ENCODE measurements around the gene TSPAN16.
"Not testable (repeated sequence)": the region's sequence is repeated elsewhere in the genome, so short reads cannot be mapped to it uniquely, and the experiment has no call there.

The TSPAN16 gene

DNA sequence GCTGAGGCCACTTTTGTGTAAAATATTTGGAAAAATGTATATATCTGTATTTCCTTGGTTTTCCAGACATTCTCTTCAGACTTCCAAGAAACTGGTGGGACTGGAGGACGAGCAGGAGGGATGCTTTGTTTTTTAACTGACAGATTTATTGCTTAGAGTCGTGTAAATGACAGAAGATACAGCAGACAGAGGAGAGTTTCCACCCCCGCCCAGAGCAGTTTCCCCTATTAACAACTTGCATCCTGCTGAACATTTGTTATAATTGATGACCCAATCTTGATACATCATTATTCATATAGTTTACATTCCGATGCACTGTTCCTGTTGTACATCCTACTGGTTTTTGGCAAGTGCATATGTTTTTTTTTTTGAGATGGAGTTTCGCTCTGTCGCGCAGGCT lies 26.6 kb upstream of the TSPAN16 start:
- no peak for DNase-seq

DNA sequence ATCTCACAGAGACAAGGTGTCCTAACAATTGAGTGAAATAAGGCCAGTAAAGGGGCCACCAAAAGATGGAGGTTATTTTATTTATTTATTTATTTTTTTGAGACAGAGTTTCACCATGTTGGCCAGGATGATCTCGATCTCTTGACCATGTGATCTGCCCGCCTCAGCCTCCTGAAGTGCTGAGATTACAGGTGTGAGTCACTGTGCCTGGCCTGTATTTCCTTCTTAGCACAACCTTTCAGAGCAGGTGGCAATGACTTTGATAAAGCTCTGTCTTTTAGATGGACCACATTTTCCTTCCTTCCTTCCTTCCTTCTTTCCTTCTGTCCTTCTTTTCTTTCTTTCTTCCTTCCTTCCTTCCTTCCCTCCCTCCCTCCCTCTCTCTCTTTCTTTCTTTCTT lies 22.7 kb upstream of the TSPAN16 start:
- no peak for DNase-seq

DNA sequence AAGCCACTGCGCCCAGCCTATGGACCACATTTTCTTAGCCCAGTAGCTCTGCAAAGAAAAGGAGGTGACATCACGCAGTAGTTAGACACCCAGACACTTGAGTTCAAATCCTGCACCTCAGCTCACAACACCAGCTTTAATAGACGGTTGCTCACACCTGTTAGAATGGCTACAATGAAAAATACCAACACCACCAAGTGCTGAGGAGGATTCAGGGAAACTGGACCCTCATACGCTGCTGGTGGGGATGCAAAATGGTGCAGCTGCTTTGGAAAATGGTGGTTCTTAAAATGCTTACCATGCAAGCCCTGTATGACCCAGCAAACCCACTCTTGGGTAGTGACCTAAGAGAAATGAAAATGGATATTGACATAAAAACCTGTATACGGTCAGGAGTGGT lies 22.0 kb upstream of the TSPAN16 start:
- DNase-seq = no peak

DNA sequence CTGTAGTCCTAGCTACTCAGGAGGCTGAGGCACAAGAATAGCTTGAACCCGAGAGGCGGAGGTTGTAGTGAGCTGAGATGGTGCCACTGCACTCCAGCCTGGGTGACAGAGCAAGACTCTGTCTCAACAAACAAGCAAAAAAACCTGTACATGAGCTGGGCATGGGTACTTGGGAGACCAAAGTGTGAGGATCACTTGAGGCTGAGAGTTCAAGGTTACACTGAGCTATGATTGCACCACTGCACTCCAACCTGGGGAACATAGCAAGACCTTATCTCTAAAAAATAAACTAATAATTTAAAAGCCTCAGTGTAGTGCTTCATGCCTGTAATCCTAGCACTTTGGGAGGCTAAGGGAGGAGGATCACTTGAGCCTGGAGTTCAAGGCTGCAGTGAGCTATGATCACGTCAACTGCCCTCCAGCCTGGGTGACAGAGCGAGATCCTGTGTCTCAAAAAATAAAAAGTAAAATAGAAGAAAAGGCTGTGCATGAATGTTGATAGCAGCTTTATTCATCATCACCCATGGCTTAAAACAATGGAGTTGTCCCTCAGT lies 21.4 kb upstream of the TSPAN16 start:
- no peak for DNase-seq

DNA sequence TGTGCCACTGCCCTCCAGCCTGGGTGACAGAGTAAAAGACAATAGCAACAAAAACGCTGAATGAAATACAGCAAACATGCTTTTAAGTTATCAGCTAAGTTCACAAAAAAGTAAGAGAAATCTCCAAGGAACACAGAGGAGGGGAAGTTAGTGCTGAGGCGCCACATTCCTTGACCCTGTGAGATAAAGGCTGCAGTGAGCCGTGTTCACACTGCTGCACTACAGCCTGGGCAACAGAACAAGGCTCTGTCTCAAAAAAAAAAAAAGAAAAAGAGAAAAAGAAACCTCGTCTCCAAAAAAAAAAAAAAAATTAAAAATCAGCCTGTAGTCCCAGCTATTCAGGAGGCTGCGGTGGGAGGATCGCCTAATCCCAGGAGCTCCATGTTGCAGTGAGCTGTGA lies 17.3 kb upstream of the TSPAN16 start:
- no peak for DNase-seq

DNA sequence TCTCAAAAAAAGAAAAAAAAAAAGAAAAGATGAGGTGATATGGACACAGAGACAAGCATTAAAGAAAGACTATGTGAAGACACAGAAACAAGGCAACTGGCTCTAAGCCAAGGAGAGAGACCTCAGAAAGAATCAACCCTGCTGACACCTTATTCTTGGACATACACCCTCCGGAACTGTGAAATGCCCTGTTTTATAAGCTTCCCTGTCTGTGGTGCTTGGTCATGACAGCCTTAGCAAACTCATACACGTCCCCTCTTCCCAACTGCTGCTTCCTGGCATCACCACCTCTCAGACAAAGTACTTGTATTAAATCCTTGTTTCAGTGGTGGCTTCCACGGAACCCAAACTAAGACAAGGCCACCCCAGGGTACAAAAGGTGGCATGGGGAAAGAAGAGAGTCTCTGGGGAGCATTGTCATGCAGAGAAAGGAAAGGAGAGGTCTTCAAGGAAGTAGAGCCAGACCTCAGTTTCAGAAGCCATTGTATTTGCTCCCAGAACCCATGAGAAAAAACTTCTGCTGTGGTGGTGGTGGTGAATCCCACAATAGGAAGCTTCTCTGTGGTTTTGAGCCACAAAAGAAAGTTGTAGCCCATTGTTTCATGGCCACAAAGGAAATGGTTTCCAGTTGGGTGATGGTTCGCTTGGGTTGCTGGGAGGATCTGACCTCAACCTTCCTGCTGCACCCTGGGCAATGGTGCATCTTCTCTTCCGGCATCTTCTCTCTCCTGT lies 16.3 kb upstream of the TSPAN16 start:
- no peak for DNase-seq

DNA sequence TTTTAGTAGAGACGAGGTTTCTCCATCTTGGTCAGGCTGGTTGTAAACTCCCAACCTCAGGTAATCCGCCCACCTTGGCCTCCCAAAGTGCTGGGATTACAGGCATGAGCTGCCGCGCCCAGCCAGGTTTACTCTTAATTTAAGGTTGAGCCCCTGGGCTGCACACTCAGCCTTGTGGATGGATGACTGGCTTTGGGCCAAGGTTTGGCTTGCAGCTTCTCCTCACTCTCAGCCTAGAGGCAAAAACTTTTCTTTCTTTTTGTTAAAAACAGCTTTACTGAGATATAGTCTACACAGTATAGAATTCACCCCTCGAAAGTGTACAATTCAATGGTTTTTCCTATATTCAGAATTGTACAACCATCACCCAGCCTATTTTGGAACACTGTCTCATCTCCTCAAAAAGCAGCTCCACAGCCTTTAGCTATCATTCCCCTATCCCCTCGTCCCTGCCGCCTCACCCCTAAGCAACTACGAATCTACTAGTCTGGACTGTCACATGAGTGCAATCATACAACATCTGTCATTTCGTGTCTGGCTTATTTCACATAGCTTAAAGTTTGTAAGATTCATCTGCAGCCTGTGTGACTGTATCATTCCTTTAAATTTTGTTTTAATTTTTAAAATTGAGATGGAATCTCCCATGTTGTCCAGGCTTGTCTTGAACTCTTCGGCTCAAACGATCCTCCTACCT lies 14.5 kb upstream of the TSPAN16 start:
- DNase-seq = no peak

DNA sequence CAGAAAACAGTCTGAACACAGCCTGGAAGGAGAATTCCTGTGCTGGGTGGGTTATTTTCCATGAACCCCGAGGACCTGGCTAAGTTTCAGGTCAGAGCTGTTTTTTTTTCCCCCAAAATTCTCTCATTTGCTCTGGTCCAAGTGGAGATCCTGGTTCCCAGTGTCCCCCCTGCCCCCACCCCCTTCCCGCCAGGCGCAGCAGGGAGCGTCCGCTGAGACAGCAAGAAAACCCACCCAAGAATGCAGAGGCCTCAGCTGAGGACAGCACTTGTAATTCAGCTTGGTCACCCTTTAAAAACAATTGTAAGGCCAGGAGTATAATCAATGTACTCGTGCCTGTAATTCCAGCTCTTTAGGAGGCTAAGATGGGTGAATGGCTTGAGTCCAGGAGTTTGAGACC lies 11.4 kb upstream of the TSPAN16 start:
- no peak for DNase-seq

DNA sequence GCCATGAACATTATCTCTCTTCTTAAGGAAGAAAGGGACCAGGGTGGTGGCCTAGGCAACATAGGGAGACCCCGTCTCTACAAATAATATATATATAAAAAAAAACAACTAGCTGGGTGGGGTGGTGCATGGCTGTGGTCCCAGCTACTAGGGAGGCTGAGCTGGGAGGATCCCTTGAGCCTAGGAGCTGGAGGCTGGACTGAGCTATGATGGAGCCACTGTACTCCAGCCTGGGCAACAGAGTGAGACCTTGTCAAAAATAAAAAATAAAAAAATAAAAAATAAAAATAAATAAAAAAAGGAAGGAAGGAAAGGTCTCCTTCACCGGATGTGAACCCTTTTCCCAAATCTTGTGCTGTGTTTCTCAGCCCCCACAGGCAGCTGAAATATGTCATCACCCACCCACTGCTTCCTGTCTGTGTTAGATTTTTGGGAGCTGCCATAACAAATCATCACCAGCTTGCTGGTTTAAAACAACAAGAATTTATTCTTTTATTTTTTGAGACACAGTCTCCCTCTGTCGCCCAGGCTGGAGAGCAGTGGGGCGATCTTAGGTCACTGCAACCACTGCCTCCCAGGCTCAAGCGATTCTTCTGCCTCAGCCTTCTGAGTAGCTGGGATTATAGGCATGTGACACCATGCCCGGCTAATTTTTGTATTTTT lies 9.5 kb upstream of the TSPAN16 start:
- no peak for DNase-seq

DNA sequence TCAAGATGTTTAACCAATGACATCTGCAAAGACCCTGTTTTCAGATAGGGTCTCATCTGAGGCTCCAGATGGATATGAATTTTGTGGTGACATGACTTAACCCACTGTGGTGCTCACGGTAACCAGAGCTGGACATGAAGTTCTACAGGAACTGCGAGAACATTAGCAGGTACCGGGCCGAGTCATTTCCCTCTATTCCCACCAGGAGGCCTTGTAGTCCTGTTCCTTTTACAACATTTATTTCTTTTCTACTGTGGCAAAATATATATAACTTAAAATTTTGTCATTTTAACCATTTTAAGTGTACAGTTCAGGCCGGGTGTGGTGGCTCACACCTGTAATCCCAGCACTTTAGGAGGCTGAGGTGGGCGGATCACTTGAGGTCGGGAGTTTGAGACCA lies 7.6 kb upstream of the TSPAN16 start:
- DNase-seq = no peak

DNA sequence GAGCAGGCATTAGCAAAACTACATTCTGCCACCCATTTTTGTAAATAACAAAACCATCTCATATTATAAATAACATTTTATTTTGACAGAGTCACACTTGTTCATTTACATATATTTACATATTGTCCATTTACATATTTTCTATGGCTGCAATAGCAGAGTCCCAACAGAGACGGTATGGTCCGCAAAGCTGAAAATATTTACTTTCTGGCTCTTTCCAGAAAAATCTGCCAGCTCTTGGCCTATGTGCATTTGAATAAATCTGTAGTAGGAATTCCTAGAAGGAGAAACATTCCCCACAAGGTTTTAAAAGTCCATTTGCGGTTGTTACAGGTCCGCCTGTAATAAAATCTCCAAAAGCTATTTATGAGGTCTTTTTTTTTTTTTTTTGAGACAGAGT lies 5.7 kb upstream of the TSPAN16 start:
- DNase-seq = no peak

DNA sequence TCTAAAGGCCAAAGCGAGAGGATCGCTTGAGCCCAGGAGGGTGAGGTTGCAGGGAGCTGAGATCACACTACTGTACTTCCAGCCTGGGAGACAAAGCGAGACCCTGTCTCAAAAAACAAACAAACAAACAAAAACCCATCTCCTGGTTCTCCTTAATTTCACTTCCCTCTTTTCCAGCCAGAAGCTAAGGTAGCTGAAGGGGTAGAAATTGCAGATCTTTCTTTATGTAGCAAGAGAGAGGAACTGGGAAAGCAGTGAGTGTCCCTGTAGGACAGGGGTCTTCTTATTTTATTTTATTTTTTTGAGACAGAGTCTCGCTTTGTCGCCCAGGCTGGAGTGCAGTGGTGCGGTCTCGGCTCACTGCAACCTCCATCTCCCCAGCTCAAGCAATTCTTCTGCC lies 4.5 kb upstream of the TSPAN16 start:
- DNase-seq = no peak

DNA sequence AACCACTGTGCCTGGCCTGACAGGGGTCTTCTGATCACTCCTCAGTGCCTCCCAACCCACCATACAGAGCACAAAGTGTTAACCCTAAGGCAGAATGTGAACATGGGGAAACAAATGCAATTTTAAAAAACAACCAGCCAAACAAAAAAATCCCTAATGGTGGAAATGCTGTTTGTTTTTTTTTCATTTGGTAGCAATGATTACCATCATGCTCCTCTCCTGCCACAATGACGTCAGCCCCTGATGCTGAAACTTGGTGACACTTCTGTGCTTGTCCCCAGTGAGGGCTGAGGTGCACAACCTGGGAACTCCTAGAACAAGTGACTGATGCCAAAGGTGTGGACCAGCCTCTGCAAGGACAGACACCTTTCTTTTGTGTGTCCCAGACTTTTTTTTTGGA lies 4.0 kb upstream of the TSPAN16 start:
- DNase-seq = no peak

DNA sequence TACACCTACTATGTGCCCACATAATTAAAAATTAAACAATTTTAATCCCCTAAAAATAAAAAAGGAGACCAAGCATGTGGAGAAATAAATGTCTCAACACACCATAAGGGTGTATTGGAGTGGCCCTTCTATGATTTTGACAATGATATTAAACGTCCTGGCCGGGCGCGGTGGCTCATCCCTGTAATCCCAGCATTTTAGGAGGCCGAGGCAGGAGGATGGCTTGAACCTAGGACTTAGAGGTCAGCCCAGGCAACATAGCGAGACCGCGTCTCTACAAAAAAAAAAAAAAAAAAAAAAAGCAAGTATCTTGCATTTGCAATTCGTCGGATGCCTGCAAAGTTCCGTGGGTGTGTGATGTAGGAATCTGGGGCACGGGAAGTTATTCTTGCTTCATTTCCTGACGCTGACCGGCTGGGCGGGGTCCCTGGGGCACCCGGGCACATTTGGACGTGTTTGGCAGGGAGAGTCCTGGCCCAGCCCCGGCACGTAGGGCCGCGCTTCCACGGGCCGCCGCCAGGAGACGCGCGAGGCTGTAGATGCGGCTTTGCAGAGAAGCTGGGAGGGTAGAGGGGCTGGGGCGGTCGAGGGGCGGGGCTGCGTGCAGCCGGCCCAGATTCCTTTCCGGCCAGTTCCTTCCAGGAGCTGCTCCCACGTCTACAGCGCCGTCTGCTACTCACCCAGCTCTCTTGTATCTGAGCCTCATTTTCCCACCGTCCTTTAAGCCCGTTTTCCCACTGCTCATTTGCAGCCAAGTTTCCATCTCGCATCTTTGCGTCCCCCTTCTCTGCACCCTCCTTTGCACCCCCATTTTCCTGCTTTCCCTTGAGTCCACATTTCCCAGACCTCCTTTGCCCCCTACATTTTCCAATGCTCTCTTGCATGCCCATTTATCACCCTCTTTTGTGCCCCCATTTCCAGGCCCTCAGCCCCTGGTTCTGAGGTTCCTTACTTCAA lies 2.2 kb upstream of the TSPAN16 start:
- peak; percentile 60 to 76 for DNase-seq

DNA sequence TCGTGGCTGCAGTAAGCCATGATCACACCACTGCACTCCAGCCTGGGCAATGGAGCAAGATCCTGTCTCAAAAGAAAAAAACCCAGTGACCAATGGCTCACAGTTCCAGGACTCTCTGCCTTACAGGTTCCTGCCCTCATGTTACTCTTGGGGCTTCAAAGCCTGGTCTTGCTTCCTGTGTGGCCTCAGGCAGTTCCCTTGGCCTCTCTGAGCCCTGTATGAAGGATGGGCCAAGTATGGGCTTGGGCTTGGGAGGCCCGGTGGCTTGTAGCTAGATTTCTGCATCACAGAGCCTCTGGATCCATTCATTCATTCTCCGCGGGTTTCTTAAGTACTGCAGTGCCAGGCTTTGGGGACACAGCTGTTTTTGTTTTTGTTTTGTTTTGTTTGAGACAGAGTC lies 780 bp upstream of the TSPAN16 start:
- no peak for DNase-seq

DNA sequence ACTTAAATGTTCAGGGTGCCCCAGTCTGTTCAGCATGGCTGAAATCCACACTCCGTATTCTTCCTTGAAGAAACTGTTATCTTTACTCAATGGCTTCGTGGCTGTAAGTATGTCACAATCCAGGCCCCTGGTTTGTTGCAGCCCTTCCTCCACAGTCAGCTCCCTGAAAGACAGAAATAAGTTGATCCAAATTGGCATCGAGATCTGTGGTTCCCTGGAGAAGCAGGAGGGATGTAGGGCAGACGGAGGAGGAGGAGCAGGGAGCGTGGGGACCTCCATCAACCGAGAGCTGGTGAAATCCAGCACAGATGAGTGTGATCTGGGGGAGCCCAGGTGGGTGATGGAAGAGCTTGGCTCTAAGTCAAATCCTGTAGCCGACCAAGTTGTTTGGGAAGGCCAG lies 304 bp downstream of the TSPAN16 start:
- DNase-seq = no peak

DNA sequence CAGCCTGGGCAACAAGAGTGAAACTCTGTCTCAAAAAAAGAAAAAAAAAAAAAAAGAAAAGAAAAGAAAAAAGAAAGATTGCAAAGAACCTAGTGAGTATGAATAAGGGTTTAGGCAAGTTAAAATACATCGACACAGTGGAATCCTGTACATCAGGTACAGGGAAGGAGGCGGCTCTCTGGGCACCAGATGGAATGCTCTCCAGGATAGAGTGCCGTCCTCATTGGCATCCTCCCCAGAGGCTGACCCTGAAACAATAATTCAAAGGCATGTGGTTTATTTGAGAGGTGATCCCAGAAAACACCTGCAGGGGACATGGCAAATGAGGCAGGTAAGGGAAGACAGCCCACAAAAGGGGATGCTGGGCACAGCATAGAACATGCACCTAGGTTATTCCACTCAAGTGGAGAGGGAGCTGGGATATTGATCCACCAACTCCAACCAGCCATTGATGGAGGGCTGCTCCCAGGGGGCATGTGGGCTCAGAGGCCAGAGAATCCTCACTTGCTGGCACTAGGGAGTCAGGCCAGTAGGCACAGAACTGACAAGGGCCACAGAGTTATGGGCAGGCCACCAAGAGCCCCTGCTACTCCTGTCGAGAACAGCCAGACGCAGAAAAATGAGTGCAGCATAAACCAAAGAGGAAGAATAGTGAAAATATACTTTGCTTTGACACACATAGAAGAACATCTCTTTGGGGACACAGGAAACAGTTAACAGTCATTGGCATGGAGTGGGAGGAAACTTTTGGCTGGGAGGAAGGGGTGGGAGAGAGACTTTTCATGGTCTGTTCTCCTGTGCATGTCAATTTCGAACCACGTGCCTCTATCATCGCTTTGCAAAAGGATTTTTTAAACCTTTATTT lies 4.2 kb downstream of the TSPAN16 start:
- DNase-seq = no peak

DNA sequence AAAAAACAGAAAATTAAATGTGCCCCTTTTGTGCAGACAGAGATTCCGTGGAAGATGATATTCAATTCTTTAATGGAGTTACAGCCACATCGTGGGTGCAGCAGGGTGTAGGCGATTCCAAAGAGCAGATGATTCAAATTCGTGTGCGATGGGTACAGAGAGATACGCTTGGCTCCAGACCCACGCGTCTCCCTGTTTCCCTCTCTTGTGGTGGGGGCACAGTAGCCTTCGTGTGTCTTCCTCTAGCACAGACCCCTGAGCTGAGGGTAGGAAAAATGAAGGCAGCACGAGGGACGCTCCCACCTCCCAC lies 4.8 kb downstream of the TSPAN16 start:
- DNase-seq = no peak

DNA sequence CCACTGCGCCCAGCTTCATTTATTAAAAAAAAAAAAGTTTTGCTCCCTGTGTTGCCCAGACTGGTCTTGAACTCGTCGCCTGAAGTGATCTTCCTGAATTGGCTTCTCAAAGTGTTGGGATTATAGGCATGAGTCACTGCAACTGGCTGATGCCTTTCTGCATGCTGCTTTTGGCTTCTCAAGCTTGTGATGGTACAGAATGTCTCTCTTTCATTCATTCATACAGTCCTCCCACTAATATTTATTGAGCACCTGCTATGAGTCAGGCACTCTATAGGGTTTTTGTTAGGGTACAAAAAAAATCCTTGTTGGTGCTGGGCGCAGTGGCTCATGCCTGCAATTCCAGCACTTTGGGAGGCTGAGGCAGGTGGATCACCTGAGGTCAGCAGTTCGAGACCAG lies 9.0 kb downstream of the TSPAN16 start:
- DNase-seq = no peak

DNA sequence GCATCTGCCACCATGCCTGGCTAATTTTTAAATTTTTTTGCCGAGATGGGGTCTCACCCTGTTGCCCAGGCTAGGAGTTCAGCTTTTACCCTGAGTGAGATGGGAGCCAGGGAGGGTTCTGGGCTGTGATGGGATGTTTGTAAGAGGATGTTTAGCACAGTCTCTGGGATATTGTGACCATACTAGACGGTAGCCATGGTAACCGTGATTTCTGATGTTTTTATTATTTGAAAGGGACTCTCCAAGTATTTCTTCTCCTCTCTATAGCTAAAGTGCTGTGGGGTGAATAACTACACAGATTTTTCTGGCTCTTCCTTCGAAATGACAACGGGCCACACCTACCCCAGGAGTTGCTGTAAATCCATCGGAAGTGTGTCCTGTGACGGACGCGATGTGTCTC lies 10.4 kb downstream of the TSPAN16 start:
- DNase-seq = no peak

DNA sequence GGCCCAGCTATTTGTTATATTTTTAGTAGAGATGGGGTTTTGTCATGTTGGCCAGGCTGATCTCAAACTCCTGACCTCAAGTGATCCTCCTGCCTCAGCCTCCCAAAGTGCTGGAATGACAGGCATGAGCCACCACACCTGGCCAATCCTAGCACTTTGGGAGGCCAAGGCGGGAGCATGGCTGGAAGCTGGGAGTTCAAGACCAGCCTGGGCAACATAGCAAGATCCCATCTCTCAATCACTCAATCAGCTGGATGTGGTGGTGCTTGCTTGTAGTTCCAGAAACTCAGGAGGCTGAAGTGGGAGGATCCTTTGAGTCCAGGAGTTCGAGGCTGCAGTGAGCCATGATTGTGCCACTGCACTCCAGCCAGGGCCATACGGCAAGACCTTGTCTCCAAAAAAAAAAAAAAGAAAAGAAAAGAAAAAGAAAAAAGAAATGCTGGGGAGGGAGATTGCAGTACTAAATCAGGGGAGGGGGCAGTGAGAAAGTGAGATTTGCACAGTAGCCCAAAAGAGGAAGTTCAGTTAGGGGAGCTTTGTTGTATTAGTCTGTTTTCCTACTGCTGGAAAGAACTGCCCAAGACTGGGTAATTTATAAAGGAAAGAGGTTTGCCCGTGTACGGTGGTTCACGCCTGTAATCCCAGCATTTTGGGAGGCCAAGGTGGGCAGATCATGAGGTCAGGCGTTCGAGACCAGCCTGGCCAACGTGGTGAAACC lies 24.5 kb downstream of the TSPAN16 start:
- DNase-seq = not testable (repeated sequence)

Data from activated CD4-positive, alpha-beta T cell treated with anti-CD3 and anti-CD28 coated beads for 4 hours (primary cell).